HG03571 (cell line): ENCODE data around the gene SORCS2.
"Not testable (repeated sequence)": the region's sequence is repeated elsewhere in the genome, so short reads cannot be mapped to it uniquely, and the experiment has no call there.

ENCODE experiments used
- ATAC-seq: cut with Tn5 transposase; IDR thresholded peaks from one replicate; pipeline ENCODE4 v1.9.1; 2021; ENCODE audit not compliant: unreplicated experiment

Gene SORCS2

GRCh38 chr4:7559741-7560395 lies 367.5 kb downstream of the SORCS2 start:
- ATAC-seq, result no peak

DNA sequence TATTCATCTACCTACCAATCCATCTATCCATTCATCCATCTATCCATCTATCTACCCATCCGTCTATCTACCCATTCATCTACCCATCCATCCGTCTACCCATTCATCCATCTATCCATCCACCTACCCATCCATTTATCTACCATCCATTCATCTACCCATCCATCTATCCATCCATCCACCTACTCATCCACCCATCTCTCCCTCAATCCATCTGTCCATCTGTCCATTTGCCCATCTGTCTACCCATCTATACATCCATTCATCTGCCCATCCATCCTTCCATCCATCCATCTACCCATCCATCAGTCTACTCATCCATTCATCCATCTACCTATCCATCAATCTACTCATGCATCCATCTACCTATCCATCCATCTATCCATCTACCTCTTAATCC lies 369.2 kb downstream of the SORCS2 start:
- no peak for ATAC-seq

DNA sequence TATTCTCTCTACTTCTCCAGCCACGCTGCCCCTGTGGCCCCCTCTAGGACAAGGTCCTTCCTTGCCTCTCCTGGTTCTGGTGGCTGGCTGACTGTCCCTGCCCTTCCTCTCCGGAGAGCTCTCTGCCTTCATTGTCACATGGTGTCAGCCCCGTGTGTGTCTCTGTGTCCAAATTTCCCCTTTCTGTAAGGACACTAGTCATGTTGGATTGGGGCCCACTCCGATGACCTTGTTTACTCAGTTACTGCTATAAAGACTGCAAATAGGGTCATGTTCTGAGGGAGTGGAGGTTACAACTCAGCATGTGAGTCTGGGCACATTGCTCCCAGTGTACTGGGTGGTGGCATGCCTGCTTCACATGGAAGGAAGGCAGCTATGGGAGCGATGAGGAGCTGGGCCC lies 371.9 kb downstream of the SORCS2 start:
- no peak for ATAC-seq

GRCh38 chr4:7565483-7565882 lies 373.1 kb downstream of the SORCS2 start:
- ATAC-seq, result no peak

DNA sequence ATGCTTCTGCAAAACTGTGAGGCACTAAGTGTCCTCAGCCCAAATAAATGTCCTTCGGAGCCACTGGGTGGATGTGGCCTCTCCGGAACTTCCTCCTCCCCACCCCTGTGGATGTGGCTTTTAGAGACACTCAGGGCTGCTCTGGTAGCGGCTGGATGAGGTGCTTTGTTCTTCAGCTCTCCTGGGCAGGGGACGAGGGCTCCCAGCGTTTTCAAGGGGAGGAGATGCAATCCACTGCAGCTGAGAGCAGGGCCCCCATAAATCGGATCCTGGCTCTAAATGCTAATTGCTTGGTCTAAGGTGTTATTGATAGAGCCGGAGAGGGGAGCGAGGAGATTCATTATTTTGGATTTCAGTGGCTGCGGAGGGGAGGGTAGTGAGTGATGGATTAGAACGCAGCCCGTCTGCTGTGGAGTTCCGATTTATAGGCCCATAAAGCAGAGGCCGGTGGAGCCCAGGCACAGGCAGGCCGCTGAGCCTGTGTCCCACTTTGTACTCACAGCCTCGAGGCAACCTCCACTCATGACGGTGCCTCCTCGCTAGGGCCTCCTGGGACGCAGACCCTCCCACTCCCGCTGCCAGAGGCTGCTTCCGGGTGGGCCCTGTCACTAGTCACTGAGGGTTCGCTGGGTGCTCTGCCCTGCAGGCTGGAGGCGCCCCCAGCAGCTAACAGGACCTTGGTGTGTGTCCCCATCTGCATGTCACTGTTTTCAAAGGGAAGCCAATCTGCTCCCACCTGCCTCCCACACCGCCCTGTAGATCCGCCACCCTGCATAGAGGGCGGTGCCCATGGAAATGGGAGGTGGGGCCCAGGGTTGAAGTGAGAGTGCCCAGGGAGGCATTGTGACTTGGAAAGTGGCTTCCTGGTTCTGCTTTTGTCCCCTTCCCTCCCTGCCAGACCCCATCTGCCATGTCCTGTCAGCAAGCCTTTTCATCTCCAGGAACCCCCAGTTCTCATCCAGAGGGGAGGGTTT lies 377.8 kb downstream of the SORCS2 start:
- ATAC-seq, result no peak

DNA sequence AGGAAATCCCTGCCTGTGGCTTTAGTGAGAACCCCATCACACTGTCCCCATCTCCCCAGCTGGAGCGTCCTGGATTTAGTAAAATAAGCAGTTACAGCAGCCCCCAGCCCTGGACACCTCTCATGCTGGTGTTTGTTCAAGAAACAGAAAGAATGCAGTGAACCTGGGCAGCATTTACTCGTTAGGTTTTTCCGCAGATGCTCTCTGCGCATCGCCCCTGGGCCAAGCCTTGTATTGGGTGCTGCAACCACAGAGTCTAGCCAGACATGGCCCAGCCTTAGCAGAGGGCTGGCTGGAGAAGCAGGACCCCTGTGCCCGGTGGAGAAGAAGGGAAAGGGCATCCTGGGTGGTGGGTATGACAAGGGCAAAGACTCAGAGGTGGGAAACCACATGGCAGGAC lies 378.7 kb downstream of the SORCS2 start:
- ATAC-seq, result no peak

- no peak for ATAC-seq
Measured at GRCh38 chr4:7571701-7572100, 379.4 kb downstream of the SORCS2 start.

DNA sequence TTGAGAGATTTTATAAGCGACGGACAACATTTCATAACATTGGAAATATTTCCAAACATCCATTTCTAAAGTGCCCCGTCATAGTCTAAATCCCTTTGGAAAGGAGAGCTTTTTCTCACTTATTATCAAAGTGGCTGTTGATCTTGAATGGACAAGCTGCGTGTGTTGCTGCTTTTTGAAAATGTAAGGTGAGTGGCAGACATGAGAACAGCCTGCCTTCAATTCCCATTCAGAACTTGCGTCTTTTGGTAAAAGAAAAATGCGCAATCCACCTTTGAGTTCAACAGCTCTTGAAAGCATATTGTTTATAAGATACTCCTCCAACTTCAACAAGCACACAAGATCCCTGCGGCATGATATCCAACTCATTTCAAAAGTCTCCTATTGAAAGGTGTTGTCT lies 380.6 kb downstream of the SORCS2 start:
- no peak for ATAC-seq

- no peak for ATAC-seq
Measured at GRCh38 chr4:7573576-7574091, 381.3 kb downstream of the SORCS2 start.

- ATAC-seq, result no peak
Measured at GRCh38 chr4:7574287-7575014, 382.1 kb downstream of the SORCS2 start.

GRCh38 chr4:7575426-7575825 lies 383.1 kb downstream of the SORCS2 start:
- ATAC-seq, result no peak

DNA sequence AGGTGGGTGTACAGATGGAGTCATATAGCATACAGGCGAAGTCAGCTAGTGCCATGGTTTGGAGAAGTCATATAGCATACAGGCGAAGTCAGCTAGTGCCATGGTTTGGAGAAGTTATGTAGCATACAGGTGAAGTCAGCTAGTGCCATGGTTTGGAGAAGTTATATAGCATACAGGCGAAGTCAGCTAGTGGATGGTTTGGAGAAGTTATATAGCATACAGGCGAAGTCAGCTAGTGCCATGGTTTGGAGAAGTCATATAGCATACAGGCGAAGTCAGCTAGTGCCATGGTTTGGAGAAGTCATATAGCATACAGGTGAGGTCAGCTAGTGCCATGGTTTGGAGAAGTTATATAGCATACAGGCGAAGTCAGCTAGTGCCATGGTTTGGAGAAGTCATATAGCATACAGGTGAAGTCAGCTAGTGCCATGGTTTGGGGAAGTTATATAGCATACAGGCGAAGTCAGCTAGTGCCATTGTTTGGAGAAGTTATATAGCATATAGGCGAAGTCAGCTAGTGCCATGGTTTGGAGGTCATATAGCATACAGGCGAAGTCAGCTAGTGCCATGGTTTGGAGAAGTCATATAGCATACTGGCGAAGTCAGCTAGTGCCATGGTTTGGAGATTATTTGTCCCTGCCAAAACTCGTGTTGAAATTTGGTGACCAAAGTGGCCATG lies 385.2 kb downstream of the SORCS2 start:
- not testable (repeated sequence) for ATAC-seq

GRCh38 chr4:7581477-7581876 lies 389.1 kb downstream of the SORCS2 start:
- no peak for ATAC-seq

- ATAC-seq, result no peak
Measured at GRCh38 chr4:7582313-7583097, 390.2 kb downstream of the SORCS2 start.

GRCh38 chr4:7584098-7584497 lies 391.8 kb downstream of the SORCS2 start:
- no peak for ATAC-seq

GRCh38 chr4:7584606-7585159 lies 392.3 kb downstream of the SORCS2 start:
- no peak for ATAC-seq

- no peak for ATAC-seq
Measured at GRCh38 chr4:7585768-7586167, 393.4 kb downstream of the SORCS2 start.

DNA sequence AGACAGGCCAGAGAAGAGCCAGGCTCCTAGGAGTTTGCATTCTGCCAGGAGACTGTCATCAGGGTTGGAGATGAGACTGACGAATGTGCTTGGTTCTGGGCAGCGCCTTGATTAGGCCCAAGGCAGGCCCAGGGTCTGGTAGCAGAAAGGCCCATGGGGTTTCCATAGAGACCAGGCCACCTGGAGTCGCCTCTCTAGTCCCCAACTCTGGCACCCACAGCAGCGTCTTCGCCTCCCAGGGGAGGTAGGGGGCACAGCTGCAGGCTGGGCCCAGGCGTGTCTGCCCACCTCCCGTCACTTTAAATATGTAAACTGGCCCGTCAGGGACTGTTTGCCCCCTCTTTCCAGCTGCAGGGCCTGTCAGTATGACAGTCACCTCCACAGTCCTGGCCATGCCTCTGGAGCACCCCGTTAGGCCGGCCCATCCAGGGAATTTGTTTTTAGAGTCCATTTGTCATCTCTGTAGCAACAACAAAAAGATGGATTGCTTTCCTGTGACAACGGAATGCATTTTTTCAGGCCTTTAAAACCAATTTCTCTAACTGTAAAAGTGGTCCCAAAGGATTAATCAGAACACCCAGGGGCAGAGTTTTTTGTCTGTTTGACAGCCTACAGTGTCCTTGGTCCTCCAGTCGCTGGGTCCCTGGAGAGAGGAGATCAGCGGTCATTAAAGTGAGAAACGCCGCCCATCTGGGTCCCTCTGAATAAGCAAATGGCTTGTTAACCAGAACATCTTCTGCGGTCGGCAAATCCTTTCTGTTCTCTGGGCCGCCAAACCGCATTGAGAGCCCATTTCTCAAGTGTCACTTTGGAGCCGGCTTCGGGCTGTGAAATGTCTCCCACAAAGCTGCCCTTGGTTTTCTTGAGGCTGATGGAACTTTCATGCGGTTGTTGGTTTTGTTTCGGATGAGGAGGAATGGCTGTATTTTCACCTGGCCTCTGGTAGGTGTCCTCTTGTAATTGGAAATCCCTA lies 395.4 kb downstream of the SORCS2 start:
- no peak for ATAC-seq

DNA sequence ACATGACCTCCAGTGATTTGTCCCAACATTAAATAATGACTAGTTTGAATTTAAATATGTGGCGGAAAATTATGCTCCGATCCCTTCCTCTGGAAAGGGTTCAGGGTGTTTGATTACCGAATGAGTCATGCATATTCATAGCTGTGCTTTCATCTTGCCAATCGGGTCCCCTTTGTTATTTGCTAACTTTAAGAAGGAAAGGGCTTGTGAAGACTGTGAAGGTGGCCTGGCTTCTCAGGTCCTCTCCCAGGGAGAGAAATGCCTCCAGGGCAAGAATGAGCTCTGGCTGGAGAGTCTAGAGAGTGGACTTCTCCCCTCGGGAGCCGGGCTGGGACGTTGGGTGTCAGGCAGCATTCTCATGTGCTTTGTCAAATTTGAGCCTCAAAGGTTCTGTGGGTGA lies 397.9 kb downstream of the SORCS2 start:
- ATAC-seq, result no peak
